LNCaP clone FGC (cell line): Measurements from ENCODE around the gene ITGA8.

Source experiments
- DNase-seq: peaks from one replicate; pipeline ENCODE4 v3.0.0-alpha.2; 2011; ENCODE audit warnings: low read depth
- H3K4me3 ChIP-seq: 2 replicates; pipeline ENCODE4 v1.5.1; 2011; ENCODE audit warnings: mild to moderate bottlenecking, low read depth, low read length, control low read depth
- TF ChIP-seq, protein P1 (sequence below): IDR thresholded peaks from 2 replicates; pipeline ENCODE4 v1.5.1; 2012; ENCODE audit warnings: mild to moderate bottlenecking; ENCODE audit not compliant: control insufficient read depth, insufficient read depth; ENCODE audit errors: extremely low read depth

ITGA8 gene

DNA sequence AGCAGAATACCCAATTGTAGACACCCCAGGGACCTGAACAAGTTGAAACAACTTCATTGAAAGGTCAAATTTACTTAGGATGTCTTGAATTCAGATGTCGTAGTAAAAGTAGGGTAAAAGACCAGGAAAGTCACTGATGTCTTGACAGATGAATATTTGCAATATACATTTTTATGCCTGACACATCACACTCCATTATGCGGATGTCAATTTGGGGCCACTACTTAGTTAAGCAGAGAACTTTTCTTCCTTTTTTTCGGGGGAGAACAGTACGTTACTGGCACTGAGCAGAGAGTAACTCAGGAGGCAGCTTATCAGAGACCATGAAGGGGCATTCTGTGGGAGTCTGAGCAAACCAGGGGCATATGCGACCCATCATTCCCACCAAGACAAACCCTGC lies 4.9 kb downstream of the ITGA8 start:
- TF ChIP-seq, protein P1, sequence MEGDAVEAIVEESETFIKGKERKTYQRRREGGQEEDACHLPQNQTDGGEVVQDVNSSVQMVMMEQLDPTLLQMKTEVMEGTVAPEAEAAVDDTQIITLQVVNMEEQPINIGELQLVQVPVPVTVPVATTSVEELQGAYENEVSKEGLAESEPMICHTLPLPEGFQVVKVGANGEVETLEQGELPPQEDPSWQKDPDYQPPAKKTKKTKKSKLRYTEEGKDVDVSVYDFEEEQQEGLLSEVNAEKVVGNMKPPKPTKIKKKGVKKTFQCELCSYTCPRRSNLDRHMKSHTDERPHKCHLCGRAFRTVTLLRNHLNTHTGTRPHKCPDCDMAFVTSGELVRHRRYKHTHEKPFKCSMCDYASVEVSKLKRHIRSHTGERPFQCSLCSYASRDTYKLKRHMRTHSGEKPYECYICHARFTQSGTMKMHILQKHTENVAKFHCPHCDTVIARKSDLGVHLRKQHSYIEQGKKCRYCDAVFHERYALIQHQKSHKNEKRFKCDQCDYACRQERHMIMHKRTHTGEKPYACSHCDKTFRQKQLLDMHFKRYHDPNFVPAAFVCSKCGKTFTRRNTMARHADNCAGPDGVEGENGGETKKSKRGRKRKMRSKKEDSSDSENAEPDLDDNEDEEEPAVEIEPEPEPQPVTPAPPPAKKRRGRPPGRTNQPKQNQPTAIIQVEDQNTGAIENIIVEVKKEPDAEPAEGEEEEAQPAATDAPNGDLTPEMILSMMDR: no peak
- no peak overlapping the region for H3K4me3 ChIP-seq
- DNase-seq: no peak

DNA sequence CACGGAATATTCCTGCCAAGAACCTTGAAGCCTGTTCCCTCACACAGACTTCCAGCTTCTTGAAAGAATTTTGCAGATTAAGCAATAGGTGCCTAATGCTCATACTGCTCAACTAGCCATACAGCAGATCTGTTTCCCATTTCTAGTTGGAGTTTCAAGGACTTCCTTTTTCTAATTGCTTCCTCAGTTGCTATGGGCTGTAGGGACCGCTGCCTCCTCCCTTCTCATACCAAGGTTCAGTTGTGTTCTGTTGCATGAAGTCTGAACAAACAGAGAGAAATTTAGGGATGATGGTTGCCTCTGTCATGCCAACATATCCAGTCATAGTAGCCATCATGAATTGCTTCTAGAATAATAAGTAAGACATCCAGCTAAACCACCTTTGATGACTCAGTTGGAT lies 6.8 kb downstream of the ITGA8 start:
- TF ChIP-seq, protein P1: no peak
- no peak for DNase-seq
- H3K4me3 ChIP-seq: no peak overlapping the region

DNA sequence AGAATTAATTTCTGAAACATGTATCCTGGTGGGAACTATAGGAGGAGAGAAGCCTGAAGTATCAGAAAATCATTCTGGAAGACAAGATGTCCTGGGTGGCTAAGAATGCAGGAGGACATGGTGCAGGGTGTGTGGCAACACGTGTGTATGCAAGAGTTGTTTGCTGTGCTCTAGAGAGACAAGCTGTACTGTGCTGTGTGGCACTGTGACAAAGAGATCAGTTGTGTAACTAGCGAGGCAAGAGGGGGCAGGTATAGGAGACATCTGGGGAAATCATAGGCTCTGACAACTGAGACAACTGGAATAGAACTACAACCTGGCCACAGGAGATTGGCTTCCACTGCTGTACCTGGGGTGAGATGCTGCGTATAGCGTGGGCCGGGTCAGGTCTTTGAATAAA lies 9.3 kb downstream of the ITGA8 start:
- DNase-seq: no peak
- no peak overlapping the region for H3K4me3 ChIP-seq
- TF ChIP-seq, protein P1: no peak

DNA sequence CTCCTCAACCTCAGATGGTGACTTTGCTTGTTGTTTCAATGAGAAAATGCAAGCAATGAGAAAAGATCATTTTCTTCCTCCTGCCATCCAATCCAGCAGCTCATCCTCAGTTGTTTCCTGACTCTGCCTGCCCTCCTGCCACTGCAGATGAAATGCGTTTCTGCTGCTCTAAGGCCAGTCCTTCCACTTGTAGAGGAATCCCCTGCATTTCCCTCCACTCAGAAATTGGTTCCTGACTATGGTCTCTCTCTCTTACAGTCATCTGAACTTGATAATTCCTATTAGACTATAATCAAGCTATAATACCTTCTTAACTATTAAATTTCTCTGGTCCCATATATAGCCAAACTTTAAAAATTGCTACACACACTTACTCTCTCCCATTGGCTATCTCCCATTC lies 14.4 kb downstream of the ITGA8 start:
- no peak for DNase-seq
- TF ChIP-seq, protein P1: no peak
- no peak overlapping the region for H3K4me3 ChIP-seq

DNA sequence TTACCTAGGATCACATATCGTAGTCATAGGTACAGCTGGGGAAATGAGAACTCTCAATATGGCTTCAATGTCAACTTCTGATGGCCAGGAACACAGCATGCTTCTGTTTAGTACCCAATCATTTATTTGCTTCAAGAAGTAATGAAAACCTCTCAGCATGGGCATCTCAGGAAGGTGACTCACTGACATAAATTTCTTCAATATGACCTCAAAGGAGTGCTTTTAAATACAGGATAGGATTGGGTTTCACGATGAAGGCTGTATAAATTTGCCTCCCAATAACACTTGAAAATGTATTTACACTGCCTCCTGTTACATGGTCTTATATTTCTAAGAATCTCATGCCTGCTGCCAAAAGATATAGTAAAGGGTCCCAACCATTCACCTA lies 15.1 kb downstream of the ITGA8 start:
- no peak for DNase-seq
- TF ChIP-seq, protein P1: no peak
- no peak overlapping the region for H3K4me3 ChIP-seq

DNA sequence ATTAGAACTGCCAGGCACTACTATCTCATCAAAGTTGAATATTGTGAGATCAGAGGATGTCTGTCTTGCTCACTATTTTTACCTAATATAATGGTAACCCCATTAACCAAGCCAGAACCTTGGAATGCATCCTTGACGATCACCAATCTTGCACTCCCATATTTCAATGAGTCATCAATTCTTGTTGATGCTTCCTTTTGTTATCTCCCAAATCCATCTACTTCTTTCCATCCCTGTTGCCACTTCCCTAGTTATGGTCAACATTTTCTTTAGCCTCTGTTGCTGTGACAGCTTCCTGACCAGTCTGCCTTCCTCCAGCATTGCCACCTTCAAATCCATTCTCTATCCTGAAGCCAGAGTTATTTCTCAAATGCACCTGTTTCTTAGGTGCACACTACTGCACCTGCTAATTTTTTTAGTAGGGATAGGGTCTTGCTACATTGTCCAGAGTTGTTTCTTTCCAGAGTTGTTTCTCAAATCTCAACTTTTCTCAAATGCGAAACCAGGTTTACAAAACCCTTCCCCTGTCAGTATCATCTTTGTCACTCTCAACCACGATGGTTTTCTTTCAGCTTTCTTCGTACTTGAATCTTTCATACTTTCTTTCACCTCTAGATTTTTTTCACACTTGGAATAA lies 15.7 kb downstream of the ITGA8 start:
- no peak for DNase-seq
- TF ChIP-seq, protein P1: no peak
- H3K4me3 ChIP-seq: no peak overlapping the region

DNA sequence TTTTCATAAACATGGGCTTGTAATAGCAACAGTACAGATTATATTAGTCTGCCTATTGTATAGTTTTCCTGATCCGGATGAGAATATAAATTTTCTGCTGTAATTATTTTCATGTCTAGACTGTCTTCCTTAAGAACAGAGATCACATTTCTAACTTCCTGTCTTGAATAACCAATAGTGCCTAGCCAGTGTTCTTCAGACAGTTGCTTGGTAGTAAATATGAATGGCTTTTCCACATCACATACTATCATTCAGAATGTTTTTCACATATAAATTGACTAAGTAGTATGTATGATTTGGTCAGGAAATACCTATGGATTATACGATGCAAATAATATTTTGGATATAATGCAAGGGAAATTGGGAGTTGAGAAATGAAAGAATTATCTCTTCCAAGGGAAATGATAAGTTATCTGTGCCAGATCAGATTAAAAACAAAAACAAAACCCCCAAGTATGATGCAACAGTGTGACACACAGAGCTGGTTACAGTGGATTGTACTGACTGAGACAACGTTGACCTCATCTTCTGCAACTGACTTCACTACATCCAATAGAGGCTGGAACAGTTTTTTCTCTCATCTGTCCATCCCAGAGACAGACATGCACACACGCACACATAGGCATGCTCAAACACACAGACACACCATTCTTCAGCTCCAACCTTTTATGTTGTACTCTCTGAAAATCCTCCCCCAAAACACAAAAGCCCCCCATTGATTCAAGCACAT lies 16.4 kb downstream of the ITGA8 start:
- DNase-seq: no peak
- H3K4me3 ChIP-seq: no peak overlapping the region
- TF ChIP-seq, protein P1: no peak
